A549 (cell line): Measurements from ENCODE around the gene TMEM255B. TPM values are rescaled to one million over a fixed set of nuclear protein-coding genes. Genes with fewer than 3 reads are reported as not detected.
"Not testable (repeated sequence)": the region's sequence is repeated elsewhere in the genome, so short reads cannot be mapped to it uniquely, and the experiment has no call there.

Source experiments
- ATAC-seq, 2 experiments: fragments of 200-7000 bp in 1 of 2; fragments of >200 bp in 1 of 2; cut with Nextera tagmentation in 1 of 2; cut with Tn5 transposase in 1 of 2; 3 replicates each; pipeline versions ENCODE4 v1.8.0 to v1.9.1; 2018 to 2020; ENCODE audit warnings: mild to moderate bottlenecking in 1 of 2, moderate library complexity in 1 of 2
- CTCF ChIA-PET: fragments of 300-600 bp; sonication (Branson Sonifier 250); formaldehyde crosslinking; extraction: SDS; loops from one replicate; lab custom pipeline; 2021; ENCODE audit warnings: antibody characterized with exemption, inconsistent platforms; lab: Yijun Ruan, JAX
- POLR2A ChIA-PET: fragments of 350-600 bp; formaldehyde crosslinking; extraction: SDS; loops from one replicate; lab custom pipeline; 2021; ENCODE audit warnings: antibody characterized with exemption, inconsistent platforms; lab: Yijun Ruan, JAX
- DNase-seq, 2 experiments: peaks; one replicate each; pipeline versions ENCODE4 v3.0.0 to v3.0.0-alpha.2; 2011 to 2016; ENCODE audit warnings: low read depth in 1 of 2, low spot score in 1 of 2
- FAIRE-seq: peaks from 2 replicates; lab custom pipeline; 2011; peaks lifted over from hg19 to GRCh38; lab: Jason Lieb, UNC
- H3K27ac ChIP-seq, 2 experiments: fragments of >200 bp; sonication (Bioruptor Twin); formaldehyde crosslinking; 3 replicates each; pipeline ENCODE4 v1.5.1; 2016 to 2017
- H3K4me1 ChIP-seq: fragments of >200 bp; sonication (Bioruptor Twin); formaldehyde crosslinking; 3 replicates; pipeline ENCODE4 v1.6.1; 2016
- H3K4me2 ChIP-seq: fragments of >200 bp; sonication (Bioruptor Twin); formaldehyde crosslinking; 3 replicates; pipeline ENCODE4 v1.6.1; 2016
- H3K4me3 ChIP-seq: fragments of >200 bp; sonication (Bioruptor Twin); formaldehyde crosslinking; 3 replicates; pipeline ENCODE4 v1.5.1; 2016
- H3K9me3 ChIP-seq: fragments of >200 bp; sonication (Bioruptor Twin); formaldehyde crosslinking; 3 replicates; pipeline ENCODE4 v1.6.1; 2016
- BHLHE40 ChIP-seq: IDR thresholded peaks from 2 replicates; pipeline ENCODE4 v1.6.1; 2012; ENCODE audit warnings: low read depth, low read length, inconsistent platforms
- CBX8 ChIP-seq: fragments of 200-600 bp; sonication (generic); IDR thresholded peaks from 2 replicates; pipeline ENCODE4 v1.6.1; 2016
- CEBPB ChIP-seq, 2 experiments: fragments of >200 bp in 1 of 2; sonication (Bioruptor Twin) in 1 of 2; formaldehyde crosslinking in 1 of 2; IDR thresholded peaks; 2 replicates each; pipeline ENCODE4 v1.6.1; 2012 to 2016
- CHD2 ChIP-seq: fragments of 150-350 bp; IDR thresholded peaks from 2 replicates; pipeline ENCODE4 v1.6.1; 2014; ENCODE audit warnings: low read length; ENCODE audit not compliant: partially characterized antibody
- EHMT2 ChIP-seq: fragments of 200-600 bp; sonication (generic); IDR thresholded peaks from 2 replicates; pipeline ENCODE4 v1.6.1; 2016; ENCODE audit warnings: antibody characterized with exemption, low read depth, mild to moderate bottlenecking, moderate library complexity
- FOSB ChIP-seq: fragments of 250-450 bp; sonication (Bioruptor Pico); IDR thresholded peaks from 2 replicates; pipeline ENCODE4 v1.5.0; 2020; ENCODE audit warnings: mild to moderate bottlenecking, moderate library complexity
- HDAC2 ChIP-seq: fragments of 200-600 bp; sonication (generic); IDR thresholded peaks from 2 replicates; pipeline ENCODE4 v1.6.1; 2016
- HEYL ChIP-seq: fragments of 250-450 bp; sonication (Bioruptor Pico); IDR thresholded peaks from 2 replicates; pipeline ENCODE4 v1.8.0; 2021; ENCODE audit warnings: mild to moderate bottlenecking, moderate library complexity
- HOXB13 ChIP-seq: fragments of 250-450 bp; sonication (Bioruptor Pico); IDR thresholded peaks from 2 replicates; pipeline ENCODE4 v1.5.0; 2020; ENCODE audit warnings: low read depth, mild to moderate bottlenecking, moderate library complexity
- HOXB5 ChIP-seq: fragments of 250-450 bp; sonication (Bioruptor Pico); IDR thresholded peaks from 2 replicates; pipeline ENCODE4 v1.5.0; 2020; ENCODE audit warnings: mild to moderate bottlenecking, moderate library complexity
- MAFK ChIP-seq: fragments of 450-650 bp; IDR thresholded peaks from 2 replicates; pipeline ENCODE4 v1.6.1; 2014; ENCODE audit not compliant: partially characterized antibody
- NFE2L2 ChIP-seq: fragments of 150-350 bp; conservative IDR thresholded peaks from 2 replicates; pipeline ENCODE4 v1.6.1; 2014; ENCODE audit warnings: low read length
- SREBF2 ChIP-seq: fragments of 450-650 bp; IDR thresholded peaks from 2 replicates; pipeline ENCODE4 v1.6.1; 2014; ENCODE audit warnings: mild to moderate bottlenecking, moderate library complexity
- TFCP2L1 ChIP-seq: fragments of 250-450 bp; sonication (Bioruptor Pico); IDR thresholded peaks from 2 replicates; pipeline ENCODE4 v1.5.0; 2021; ENCODE audit warnings: mild to moderate bottlenecking
- TP53 ChIP-seq: fragments of 250-450 bp; sonication (Bioruptor Pico); IDR thresholded peaks from 2 replicates; pipeline ENCODE4 v1.5.0; 2021; ENCODE audit warnings: mild to moderate bottlenecking, moderate library complexity
- ZC3H11A ChIP-seq: fragments of 450-650 bp; IDR thresholded peaks from 2 replicates; pipeline ENCODE4 v1.6.1; 2014; ENCODE audit warnings: antibody characterized with exemption, mild to moderate bottlenecking
- ZNF302 ChIP-seq: fragments of 250-450 bp; sonication (Bioruptor Pico); IDR thresholded peaks from 2 replicates; pipeline ENCODE4 v1.9.0; 2021; ENCODE audit warnings: inconsistent platforms, mild to moderate bottlenecking, moderate library complexity
- WGBS: methylation state at CpG from one replicate; pipeline ENCODE4 v1.1.6; 2017; ENCODE audit errors: missing lambda C conversion rate; 5-methylcytosine and 5-hydroxymethylcytosine counted together
- polyA plus RNA-seq, 4 experiments: library from polyadenylated mRNA; depleted of rRNA in 3 of 4; stranded (reverse); fragments of >200 nt; fragmentation: RNase III in 1 of 4; extraction: RNeasy Plus Mini Kit Qiagen cat#74134 plus additional on column Dnase treatment in 1 of 4; gene quantifications; 2 replicates in 3 of 4; 3 replicates in 1 of 4; pipeline ENCODE4 v1.2.3, GENCODE V29; 2011 to 2017
- TF ChIP-seq, protein P1 (sequence below): fragments of 150-350 bp; IDR thresholded peaks from 2 replicates; pipeline ENCODE4 v1.6.1; 2014; ENCODE audit warnings: low read depth, mild to moderate bottlenecking, low read length
- TF ChIP-seq, protein P2 (sequence below): fragments of 250-450 bp; sonication (Bioruptor Pico); IDR thresholded peaks from 2 replicates; pipeline ENCODE4 v1.5.0; 2020; ENCODE audit warnings: low read depth, mild to moderate bottlenecking, moderate library complexity
- TF ChIP-seq, protein P3 (sequence below): fragments of >200 bp; sonication (Bioruptor Twin); formaldehyde crosslinking; IDR thresholded peaks from 2 replicates; pipeline ENCODE4 v1.6.1; 2016

Gene TMEM255B
- polyA plus RNA-seq, 2 of the 4 experiments (the other 2 are of a cell fraction), result 0.54 to 1.1 TPM

DNA sequence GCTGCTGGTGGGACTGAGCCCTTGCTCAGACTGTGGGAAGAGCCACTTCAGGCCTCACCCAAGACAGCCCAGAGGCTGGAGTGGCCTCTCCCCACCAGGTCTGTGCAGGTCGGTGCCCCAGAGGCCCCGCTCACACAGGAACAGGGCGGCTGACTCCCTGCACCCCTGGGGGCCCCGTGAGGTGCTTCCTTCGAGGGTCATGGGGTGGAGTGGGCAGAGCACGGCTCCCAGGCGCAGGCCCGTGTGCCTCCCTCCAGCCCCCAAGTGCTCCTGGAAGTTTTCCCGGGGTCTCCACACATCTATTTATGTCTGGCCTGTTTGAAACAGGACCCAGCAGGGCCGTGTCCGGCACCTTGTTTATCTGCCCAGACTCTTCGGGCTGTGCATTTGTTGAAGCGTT is 9.5 kb upstream of the TMEM255B start:
- ATAC-seq, result no peak; a peak in 1 of 6 replicates
- WGBS, result 40% methylated on average over 2 of the region's 13 CpGs

DNA sequence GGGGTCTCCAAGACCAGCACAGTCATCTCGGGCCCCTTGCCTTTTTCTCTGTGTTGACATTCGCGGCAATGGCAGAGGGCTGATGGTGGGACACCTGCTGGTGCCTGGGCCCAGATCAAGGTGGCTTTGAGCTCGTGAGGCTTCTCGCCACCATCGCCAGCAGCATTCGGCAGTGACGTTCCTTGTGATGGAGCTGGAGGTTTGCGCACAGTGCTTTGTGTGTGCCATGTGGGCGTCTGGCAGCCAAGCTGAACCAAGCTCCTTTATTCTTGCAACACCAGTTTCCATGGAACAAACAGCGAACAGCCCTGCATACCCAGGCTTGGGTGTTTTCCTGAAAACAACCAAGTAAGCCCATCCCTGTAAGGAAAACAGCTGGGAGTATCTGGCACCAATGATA is 9.1 kb upstream of the TMEM255B start:
- ChIA-PET POLR2A (no interaction called here), CTCF (interaction anchor here (1.6 kb wide), 1 partner anchor 9 kb away, joined by 3 read pairs; no protein-coding TSS in a partner anchor)
- no peak overlapping the region for H3K4me3 ChIP-seq
- DNase-seq, result no peak
- FAIRE-seq, result no peak
- H3K4me2 ChIP-seq, result no peak overlapping the region
- H3K27ac ChIP-seq, result no peak overlapping the region
- no peak for ATAC-seq
- TF ChIP-seq BHLHE40, result no peak
- TF ChIP-seq, protein P1, sequence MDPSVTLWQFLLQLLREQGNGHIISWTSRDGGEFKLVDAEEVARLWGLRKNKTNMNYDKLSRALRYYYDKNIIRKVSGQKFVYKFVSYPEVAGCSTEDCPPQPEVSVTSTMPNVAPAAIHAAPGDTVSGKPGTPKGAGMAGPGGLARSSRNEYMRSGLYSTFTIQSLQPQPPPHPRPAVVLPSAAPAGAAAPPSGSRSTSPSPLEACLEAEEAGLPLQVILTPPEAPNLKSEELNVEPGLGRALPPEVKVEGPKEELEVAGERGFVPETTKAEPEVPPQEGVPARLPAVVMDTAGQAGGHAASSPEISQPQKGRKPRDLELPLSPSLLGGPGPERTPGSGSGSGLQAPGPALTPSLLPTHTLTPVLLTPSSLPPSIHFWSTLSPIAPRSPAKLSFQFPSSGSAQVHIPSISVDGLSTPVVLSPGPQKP, result no peak
- WGBS, result 83% methylated on average over 8 of the region's 11 CpGs
- no peaks in the 10 kb centered on the region for H3K4me1 ChIP-seq
- H3K9me3 ChIP-seq, result no peaks in the 10 kb centered on the region

More for the DNA sequence above, 9.5 kb upstream of the TMEM255B start:
- Histone ChIP-seq H3K4me2 (no peak overlapping the region), H3K4me3 (no peak overlapping the region), H3K27ac (no peak overlapping the region), H3K9me3 (no peaks in the 10 kb centered on the region), H3K4me1 (no peaks in the 10 kb centered on the region)
- ChIA-PET POLR2A (no interaction called here), CTCF (interaction anchor here (1.6 kb wide), 1 partner anchor 8 kb away, joined by 3 read pairs; no protein-coding TSS in a partner anchor)
- FAIRE-seq (no peak), DNase-seq (no peak)
- TF ChIP-seq TP53 (CRISPR knock-in tag) (no peak), NFE2L2 (no peak), EHMT2 (no peak), HEYL (CRISPR knock-in tag) (no peak)
- TF ChIP-seq, protein P2, sequence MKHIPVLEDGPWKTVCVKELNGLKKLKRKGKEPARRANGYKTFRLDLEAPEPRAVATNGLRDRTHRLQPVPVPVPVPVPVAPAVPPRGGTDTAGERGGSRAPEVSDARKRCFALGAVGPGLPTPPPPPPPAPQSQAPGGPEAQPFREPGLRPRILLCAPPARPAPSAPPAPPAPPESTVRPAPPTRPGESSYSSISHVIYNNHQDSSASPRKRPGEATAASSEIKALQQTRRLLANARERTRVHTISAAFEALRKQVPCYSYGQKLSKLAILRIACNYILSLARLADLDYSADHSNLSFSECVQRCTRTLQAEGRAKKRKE (CRISPR knock-in tag), result no peak
- TF ChIP-seq, protein P3, sequence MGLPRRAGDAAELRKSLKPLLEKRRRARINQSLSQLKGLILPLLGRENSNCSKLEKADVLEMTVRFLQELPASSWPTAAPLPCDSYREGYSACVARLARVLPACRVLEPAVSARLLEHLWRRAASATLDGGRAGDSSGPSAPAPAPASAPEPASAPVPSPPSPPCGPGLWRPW, result no peak

DNA sequence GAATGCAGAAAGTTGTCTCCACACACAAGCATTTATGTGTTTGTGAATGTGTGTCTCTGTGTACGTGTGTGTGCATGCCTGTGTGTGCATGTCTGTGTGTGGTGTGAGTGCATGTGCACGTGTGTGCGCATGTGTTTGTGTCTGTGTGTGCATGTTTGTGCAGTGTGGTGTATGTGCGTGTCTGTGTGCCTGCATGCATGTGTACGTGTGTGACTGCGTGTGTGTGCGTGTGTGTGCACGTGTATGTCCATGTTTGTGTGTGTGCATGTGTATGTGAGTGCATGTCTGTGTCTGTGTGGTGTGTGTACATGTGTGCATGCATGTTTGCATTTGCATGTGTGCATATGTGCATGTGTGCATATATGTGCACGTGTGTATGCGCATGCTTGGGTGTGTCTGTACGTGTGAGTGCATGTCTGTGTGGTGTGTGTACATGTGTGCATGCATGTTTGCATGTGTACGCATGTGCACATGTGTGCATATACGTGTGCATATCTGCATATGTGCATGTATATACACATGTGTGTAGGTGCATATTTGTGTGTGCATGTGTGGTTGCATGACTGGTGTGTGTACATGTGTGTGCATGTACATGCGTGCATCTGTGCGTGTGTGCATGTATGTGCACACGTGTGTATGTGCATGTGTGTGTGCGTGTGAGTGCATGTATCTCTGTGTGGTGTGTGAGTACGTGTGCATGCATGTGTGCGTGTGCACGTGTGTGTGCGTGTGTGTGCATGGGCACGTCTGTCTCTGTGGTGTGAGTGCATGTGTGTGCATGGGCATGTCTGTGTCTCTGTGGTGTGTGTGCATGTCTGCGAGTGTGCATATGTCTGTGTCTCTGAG is 8.2 kb upstream of the TMEM255B start:
- POLR2A ChIA-PET, result no interaction called here
- no peak for DNase-seq
- Histone ChIP-seq H3K27ac (no peak overlapping the region), H3K4me1 (no peaks in the 10 kb centered on the region), H3K9me3 (no peaks in the 10 kb centered on the region), H3K4me3 (no peak overlapping the region), H3K4me2 (no peak overlapping the region)
- WGBS, result 60% methylated on average over 20 of the region's 23 CpGs
- no peak for FAIRE-seq
- no peak for ATAC-seq
- CTCF ChIA-PET, result interaction anchor here (1.6 kb wide), 1 partner anchor 9 kb away, joined by 3 read pairs; no protein-coding TSS in a partner anchor
- no peak for TF ChIP-seq HOXB13 (CRISPR knock-in tag)
- TF ChIP-seq TFCP2L1 (CRISPR knock-in tag), result no peak
- TF ChIP-seq, protein P2 (CRISPR knock-in tag), result no peak
- TF ChIP-seq CHD2, result no peak
- TF ChIP-seq SREBF2, result no peak
- TF ChIP-seq CBX8, result no peak
- no peak for TF ChIP-seq CEBPB (IDR thresholded peaks at IDR 0.05)
- TF ChIP-seq MAFK, result no peak

DNA sequence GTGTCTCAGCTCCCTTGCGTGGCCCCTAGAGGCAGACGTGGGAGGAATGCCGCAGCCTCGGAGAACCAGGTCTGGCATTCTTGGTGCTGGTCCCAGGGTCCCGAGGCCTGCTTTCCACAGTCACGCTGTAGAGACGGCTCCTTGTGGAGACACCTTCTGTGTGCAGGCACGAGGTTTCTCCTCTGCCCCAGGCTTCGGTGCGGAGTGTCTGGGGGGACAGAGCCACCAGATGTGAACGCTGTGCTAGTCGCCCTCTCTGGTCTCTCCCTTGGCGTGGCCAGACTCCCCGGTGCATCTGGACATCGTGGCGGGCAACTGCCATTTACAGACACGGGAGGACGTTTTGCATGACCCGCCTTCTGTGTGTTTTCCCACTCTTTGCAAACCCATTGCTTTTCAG is 7.5 kb upstream of the TMEM255B start:
- WGBS, result 53% methylated on average over 5 of the region's 19 CpGs
- POLR2A ChIA-PET, result no interaction called here
- no peak for TF ChIP-seq ZNF302 (CRISPR knock-in tag)
- no peak for TF ChIP-seq HOXB5 (CRISPR knock-in tag)
- no peak for TF ChIP-seq ZC3H11A
- no peak for TF ChIP-seq FOSB
- no peak for TF ChIP-seq HDAC2

DNA sequence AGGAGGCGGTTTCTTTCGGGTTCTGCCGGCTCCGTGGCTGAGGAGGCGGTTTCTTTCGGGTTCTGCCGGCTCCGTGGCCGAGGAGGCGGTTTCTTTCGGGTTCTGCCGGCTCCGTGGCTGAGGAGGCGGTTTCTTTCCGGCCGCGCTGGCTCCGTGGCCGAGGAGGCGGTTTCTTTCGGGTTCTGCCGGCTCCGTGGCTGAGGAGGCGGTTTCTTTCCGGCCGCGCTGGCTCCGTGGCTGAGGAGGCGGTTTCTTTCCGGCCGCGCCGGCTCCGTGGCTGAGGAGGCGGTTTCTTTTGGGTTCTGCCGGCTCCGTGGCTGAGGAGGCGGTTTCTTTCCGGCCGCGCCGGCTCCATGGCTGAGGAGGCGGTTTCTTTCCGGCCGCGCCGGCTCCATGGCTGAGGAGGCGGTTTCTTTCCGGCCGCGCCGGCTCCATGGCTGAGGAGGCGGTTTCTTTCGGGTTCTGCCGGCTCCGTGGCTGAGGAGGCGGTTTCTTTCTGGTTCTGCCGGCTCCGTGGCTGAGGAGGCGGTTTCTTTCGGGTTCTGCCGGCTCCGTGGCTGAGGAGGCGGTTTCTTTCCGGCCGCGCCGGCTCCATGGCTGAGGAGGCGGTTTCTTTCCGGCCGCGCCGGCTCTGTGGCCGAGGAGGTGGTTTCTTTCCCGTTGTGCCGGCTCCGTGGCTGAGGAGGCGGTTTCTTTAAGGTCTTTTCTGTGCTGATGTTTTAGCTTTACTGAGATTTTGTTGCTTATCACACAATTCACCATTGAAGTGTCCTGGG is 6.6 kb upstream of the TMEM255B start:
- H3K4me1 ChIP-seq, H3K9me3 ChIP-seq, ATAC-seq, H3K4me3 ChIP-seq, POLR2A ChIA-PET, H3K27ac ChIP-seq, DNase-seq, FAIRE-seq, H3K4me2 ChIP-seq: not testable (repeated sequence)
- CTCF ChIA-PET, result interaction anchor here (1.3 kb wide), 1 partner anchor 28 kb away, joined by 3 read pairs; no protein-coding TSS in a partner anchor
- WGBS, result 77% methylated on average over 14 of the region's 78 CpGs

More for the DNA sequence above, 7.5 kb upstream of the TMEM255B start:
- Histone ChIP-seq H3K4me3 (no peak overlapping the region), H3K9me3 (no peaks in the 10 kb centered on the region), H3K4me2 (no peak overlapping the region), H3K27ac (no peak overlapping the region), H3K4me1 (peaks cover under 1% of the 10 kb centered on the region; the same call in 1 of the 3 replicates)
- DNase-seq, result no peak
- no peak for FAIRE-seq
- CTCF ChIA-PET, result no interaction called here
- ATAC-seq, result no peak
